ENCODE data around the gene TMPO. TPM values are rescaled to one million over a fixed set of nuclear protein-coding genes. Genes with fewer than 3 reads are reported as not detected.

TMPO gene
- total RNA-seq, 1 experiment from 2014 or later = 176 TPM

- DNase-seq (ENCODE audit: low spot score) = no peak
- ChIA-PET POLR2A (no interaction called here), CTCF (interaction anchor here (2.0 kb wide), 1 partner anchor 10 kb away, joined by 6 read pairs; no protein-coding TSS in a partner anchor)
- H3K27me3 Mint-ChIP-seq (ENCODE audit: low read depth) = no peaks in the 10 kb centered on the region; the same call in 1 of the 2 replicates
- no peak overlapping the region for H3K27ac Mint-ChIP-seq
- H3K4me3 Mint-ChIP-seq = no peak overlapping the region
- H3K9me3 Mint-ChIP-seq = peaks cover 6% of the 10 kb centered on the region; the same call in 1 of the 2 replicates
- no peaks in the 10 kb centered on the region for H3K36me3 Mint-ChIP-seq
- no peak for ATAC-seq
- TF ChIP-seq, protein P1, sequence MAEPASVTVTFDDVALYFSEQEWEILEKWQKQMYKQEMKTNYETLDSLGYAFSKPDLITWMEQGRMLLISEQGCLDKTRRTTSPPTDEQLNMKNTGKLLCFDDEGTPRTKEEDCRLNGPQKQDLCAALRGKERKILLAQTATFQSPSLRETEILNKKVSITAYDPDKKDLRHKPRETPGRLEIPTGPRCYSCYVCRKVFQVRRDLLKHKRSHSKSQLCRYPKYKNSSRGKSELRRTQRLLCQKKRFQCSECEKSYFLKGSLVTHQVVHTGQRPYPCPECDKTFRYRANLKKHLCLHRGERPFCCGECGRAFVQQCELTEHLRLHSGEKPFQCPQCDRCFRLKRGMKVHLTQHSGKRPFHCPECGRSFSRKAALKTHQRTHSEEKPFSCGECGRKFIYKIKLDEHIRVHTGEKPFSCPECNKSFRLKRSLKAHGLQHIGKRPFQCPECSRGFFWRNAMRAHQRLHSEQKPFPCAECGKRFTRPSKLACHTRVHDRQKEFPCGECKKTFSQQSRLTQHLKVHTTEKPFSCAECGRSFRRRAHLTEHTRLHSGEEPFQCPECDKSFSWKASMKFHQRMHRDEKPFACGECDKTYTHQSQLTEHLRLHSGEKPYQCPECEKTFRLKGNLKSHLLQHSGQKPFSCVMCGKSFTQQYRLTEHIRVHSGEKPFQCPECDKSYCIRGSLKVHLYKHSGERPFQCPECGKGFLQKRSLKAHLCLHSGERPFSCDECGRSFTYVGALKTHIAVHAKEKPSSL (CRISPR knock-in tag; conservative IDR thresholded peaks at IDR 0.05) = no peak
- TF ChIP-seq RORB (CRISPR knock-in tag; IDR thresholded peaks at IDR 0.05) (no peak), SMAD4 (CRISPR knock-in tag; IDR thresholded peaks at IDR 0.05) (no peak), ZSCAN18 (CRISPR knock-in tag; IDR thresholded peaks at IDR 0.05) (no peak), NFYB (CRISPR knock-in tag; conservative IDR thresholded peaks at IDR 0.05; ENCODE audit: low read depth) (no peak), CBFB (CRISPR knock-in tag; IDR thresholded peaks at IDR 0.05; ENCODE audit: low read depth) (no peak), IRF2 (CRISPR knock-in tag; IDR thresholded peaks at IDR 0.05; ENCODE audit: borderline replicate concordance, low read depth) (no peak), HMGXB4 (CRISPR knock-in tag; IDR thresholded peaks at IDR 0.05) (no peak), ZNF219 (CRISPR knock-in tag; IDR thresholded peaks at IDR 0.05; ENCODE audit: borderline replicate concordance) (no peak), GRHL2 (CRISPR knock-in tag; IDR thresholded peaks at IDR 0.05; ENCODE audit: insufficient replicate concordance, severe bottlenecking) (no peak), ZNF281 (CRISPR knock-in tag; IDR thresholded peaks at IDR 0.05) (no peak), MXD4 (CRISPR knock-in tag; IDR thresholded peaks at IDR 0.05; ENCODE audit: borderline replicate concordance) (no peak), NFE2L1 (CRISPR knock-in tag; IDR thresholded peaks at IDR 0.05) (no peak)
- TF ChIP-seq, protein P2, sequence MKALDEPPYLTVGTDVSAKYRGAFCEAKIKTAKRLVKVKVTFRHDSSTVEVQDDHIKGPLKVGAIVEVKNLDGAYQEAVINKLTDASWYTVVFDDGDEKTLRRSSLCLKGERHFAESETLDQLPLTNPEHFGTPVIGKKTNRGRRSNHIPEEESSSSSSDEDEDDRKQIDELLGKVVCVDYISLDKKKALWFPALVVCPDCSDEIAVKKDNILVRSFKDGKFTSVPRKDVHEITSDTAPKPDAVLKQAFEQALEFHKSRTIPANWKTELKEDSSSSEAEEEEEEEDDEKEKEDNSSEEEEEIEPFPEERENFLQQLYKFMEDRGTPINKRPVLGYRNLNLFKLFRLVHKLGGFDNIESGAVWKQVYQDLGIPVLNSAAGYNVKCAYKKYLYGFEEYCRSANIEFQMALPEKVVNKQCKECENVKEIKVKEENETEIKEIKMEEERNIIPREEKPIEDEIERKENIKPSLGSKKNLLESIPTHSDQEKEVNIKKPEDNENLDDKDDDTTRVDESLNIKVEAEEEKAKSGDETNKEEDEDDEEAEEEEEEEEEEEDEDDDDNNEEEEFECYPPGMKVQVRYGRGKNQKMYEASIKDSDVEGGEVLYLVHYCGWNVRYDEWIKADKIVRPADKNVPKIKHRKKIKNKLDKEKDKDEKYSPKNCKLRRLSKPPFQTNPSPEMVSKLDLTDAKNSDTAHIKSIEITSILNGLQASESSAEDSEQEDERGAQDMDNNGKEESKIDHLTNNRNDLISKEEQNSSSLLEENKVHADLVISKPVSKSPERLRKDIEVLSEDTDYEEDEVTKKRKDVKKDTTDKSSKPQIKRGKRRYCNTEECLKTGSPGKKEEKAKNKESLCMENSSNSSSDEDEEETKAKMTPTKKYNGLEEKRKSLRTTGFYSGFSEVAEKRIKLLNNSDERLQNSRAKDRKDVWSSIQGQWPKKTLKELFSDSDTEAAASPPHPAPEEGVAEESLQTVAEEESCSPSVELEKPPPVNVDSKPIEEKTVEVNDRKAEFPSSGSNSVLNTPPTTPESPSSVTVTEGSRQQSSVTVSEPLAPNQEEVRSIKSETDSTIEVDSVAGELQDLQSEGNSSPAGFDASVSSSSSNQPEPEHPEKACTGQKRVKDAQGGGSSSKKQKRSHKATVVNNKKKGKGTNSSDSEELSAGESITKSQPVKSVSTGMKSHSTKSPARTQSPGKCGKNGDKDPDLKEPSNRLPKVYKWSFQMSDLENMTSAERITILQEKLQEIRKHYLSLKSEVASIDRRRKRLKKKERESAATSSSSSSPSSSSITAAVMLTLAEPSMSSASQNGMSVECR (CRISPR knock-in tag; IDR thresholded peaks at IDR 0.05; ENCODE audit: borderline replicate concordance) = no peak
- TF ChIP-seq, protein P3, sequence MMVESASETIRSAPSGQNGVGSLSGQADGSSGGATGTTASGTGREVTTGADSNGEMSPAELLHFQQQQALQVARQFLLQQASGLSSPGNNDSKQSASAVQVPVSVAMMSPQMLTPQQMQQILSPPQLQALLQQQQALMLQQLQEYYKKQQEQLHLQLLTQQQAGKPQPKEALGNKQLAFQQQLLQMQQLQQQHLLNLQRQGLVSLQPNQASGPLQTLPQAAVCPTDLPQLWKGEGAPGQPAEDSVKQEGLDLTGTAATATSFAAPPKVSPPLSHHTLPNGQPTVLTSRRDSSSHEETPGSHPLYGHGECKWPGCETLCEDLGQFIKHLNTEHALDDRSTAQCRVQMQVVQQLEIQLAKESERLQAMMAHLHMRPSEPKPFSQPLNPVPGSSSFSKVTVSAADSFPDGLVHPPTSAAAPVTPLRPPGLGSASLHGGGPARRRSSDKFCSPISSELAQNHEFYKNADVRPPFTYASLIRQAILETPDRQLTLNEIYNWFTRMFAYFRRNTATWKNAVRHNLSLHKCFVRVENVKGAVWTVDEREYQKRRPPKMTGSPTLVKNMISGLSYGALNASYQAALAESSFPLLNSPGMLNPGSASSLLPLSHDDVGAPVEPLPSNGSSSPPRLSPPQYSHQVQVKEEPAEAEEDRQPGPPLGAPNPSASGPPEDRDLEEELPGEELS (CRISPR knock-in tag; IDR thresholded peaks at IDR 0.05) = no peak
- H3K4me1 Mint-ChIP-seq = no peaks in the 10 kb centered on the region
Observed at GRCh38 chr12:98561846-98562245, 46.5 kb downstream of the TMPO start.

Measured in WTC11 (cell line).